Mucosa of rectum (tissue), 2 donors: Measurements from ENCODE around the gene CTDNEP1.

Experiments
- H3K27ac ChIP-seq, 2 donors: one replicate each; pipeline ENCODE4 v1.7.0; 2013; ENCODE audit warnings: inconsistent platforms in 2 of 2, low read depth in 2 of 2, low read length in 2 of 2
- H3K27me3 ChIP-seq, 2 donors: one replicate each; pipeline ENCODE4 v1.7.0; 2013; ENCODE audit warnings: low read length in 2 of 2; ENCODE audit not compliant: control insufficient read depth in 2 of 2, insufficient read depth in 2 of 2
- H3K36me3 ChIP-seq, 2 donors: one replicate each; pipeline ENCODE4 v1.7.0; 2013; ENCODE audit warnings: low read length in 2 of 2; ENCODE audit not compliant: control insufficient read depth in 2 of 2, insufficient read depth in 2 of 2
- H3K4me1 ChIP-seq, 2 donors: one replicate each; pipeline ENCODE4 v1.7.0; 2013; ENCODE audit warnings: low read length in 2 of 2, mild to moderate bottlenecking in 1 of 2; ENCODE audit not compliant: control insufficient read depth in 2 of 2, insufficient read depth in 2 of 2
- H3K4me3 ChIP-seq, 2 donors: one replicate each; pipeline ENCODE4 v1.7.0; 2013; ENCODE audit warnings: low read length in 2 of 2
- H3K9ac ChIP-seq, 2 donors: one replicate each; pipeline ENCODE4 v1.7.0; 2013; ENCODE audit warnings: low read length in 2 of 2, low read depth in 1 of 2, mild to moderate bottlenecking in 1 of 2
- H3K9me3 ChIP-seq, 2 donors: one replicate each; pipeline ENCODE4 v1.7.0; 2013; ENCODE audit warnings: low read length in 2 of 2; ENCODE audit not compliant: control insufficient read depth in 2 of 2
- donor health status: healthy.
- donor health status: Normal muscosa, but diverticular disease.

The CTDNEP1 gene

DNA sequence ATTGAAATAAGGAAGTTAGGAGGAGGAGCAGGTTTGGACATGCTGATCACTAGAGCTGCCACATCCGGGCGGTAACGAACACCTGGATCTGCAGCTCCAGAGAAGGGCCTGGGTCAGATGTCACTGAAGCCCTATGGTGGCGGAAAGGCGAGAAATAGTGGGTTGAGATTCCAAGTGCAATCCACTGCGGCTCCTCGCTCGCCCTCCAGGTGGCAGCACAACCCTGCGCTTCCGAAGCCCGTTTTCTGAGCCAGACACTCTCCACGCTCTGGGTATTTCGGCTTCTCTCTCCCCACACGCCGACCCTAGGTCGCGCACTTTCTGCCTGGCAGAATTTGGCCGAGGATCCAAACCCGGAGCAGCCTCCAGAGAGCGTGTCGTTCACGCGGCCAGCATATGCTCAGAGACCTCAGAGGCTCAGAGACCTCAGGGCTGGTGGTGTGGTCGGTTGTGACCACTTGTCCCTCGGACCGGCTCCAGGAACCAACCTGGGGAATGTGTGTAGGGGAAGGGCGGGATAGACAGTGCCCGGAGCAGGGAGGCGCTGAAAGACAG is 29.1 kb upstream of the CTDNEP1 start:
- Histone ChIP-seq H3K27me3 (no peaks in the 10 kb centered on the region), H3K9ac (peak overlapping the region; percentile 70), H3K36me3 (no peaks in the 10 kb centered on the region)

DNA sequence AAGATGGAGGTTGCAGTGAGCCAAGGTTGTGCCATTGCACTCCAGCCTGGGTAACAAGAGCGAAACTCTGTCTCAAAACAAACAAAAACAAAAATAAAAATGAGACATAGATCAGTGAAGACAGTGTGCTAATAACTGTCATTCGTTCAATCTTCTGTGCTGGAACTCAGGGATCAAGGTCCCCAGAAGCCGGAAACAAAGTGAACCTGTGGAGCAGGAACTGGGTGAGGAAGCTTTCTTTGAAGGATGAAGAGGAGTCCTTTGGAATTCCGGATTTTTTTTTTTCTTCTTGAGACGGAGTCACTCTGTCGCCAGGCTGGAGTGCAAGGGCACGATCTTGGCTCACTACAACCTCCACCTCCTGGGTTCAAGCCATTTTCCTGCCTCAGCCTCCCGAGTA is 27.9 kb upstream of the CTDNEP1 start:
- Histone ChIP-seq H3K9me3 (no peaks in the 10 kb centered on the region), H3K9ac (peak overlapping the region in 1 of 2 donors; percentile 70), H3K4me3 (peak overlapping the region; percentile 22 to 55), H3K27ac (peak overlapping the region; percentile 86 to 91), H3K4me1 (peaks cover 28 to 35% of the 10 kb centered on the region in 2 donors), H3K36me3 (no peaks in the 10 kb centered on the region), H3K27me3 (no peaks in the 10 kb centered on the region)

More for the DNA sequence above, 29.1 kb upstream of the CTDNEP1 start:
- Histone ChIP-seq H3K9me3 (no peaks in the 10 kb centered on the region), H3K4me3 (peak overlapping the region; percentile 55 to 75), H3K4me1 (peaks cover 28 to 35% of the 10 kb centered on the region in 2 donors), H3K27ac (peak overlapping the region; percentile 86 to 91)

DNA sequence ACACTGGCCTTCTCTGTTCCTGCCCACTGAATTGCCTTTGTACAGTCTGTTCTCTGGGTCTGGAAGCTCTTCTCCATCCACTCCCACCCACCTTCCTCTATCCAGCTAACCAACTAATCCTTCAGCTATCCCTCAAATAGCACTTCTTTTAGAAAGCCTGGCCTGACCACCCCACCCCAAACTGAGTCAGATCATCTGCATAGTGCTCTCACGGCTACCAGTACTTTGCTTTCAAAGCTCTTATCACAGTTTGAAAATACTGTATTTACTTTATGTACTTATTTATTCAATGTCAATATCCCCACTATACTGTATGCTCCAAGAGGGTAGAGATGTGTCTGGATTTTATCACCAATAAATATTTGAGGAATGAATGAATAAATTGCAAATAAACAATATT is 15.2 kb upstream of the CTDNEP1 start:
- H3K27me3 ChIP-seq: peaks cover 4 to 8% of the 10 kb centered on the region in 2 donors

DNA sequence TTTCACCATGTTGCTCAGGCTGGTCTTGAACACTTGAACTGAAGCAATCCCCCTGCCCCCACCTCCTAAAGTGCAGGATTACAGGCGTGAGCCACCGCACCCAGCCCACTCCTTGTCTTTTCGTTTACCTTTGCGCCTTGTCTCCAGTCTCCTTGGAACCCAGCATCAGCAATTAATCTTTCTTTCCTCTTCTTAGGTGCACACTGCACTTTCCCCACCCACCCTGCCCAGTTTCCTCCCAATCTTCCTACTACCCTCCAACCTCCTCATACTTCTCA is 12.2 kb upstream of the CTDNEP1 start:
- peak overlapping the region; percentile 87 to 91 for H3K4me3 ChIP-seq
- H3K4me1 ChIP-seq: peaks cover 24 to 30% of the 10 kb centered on the region in 2 donors
- peak overlapping the region; percentile 97 to 100 for H3K27ac ChIP-seq
- peaks cover 7 to 12% of the 10 kb centered on the region in 2 donors for H3K36me3 ChIP-seq
- H3K9me3 ChIP-seq: no peaks in the 10 kb centered on the region
- peak overlapping the region; percentile 92 to 100 for H3K9ac ChIP-seq
- H3K27me3 ChIP-seq: peaks cover 6 to 8% of the 10 kb centered on the region in 2 donors

More for the DNA sequence above, 15.2 kb upstream of the CTDNEP1 start:
- peaks cover 17 to 22% of the 10 kb centered on the region in 2 donors for H3K4me1 ChIP-seq
- H3K9me3 ChIP-seq: no peaks in the 10 kb centered on the region
- no peaks in the 10 kb centered on the region for H3K36me3 ChIP-seq
- peak overlapping the region in 1 of 2 donors; percentile 5 for H3K9ac ChIP-seq
- peak overlapping the region; percentile 56 to 58 for H3K27ac ChIP-seq
- H3K4me3 ChIP-seq: no peak overlapping the region

DNA sequence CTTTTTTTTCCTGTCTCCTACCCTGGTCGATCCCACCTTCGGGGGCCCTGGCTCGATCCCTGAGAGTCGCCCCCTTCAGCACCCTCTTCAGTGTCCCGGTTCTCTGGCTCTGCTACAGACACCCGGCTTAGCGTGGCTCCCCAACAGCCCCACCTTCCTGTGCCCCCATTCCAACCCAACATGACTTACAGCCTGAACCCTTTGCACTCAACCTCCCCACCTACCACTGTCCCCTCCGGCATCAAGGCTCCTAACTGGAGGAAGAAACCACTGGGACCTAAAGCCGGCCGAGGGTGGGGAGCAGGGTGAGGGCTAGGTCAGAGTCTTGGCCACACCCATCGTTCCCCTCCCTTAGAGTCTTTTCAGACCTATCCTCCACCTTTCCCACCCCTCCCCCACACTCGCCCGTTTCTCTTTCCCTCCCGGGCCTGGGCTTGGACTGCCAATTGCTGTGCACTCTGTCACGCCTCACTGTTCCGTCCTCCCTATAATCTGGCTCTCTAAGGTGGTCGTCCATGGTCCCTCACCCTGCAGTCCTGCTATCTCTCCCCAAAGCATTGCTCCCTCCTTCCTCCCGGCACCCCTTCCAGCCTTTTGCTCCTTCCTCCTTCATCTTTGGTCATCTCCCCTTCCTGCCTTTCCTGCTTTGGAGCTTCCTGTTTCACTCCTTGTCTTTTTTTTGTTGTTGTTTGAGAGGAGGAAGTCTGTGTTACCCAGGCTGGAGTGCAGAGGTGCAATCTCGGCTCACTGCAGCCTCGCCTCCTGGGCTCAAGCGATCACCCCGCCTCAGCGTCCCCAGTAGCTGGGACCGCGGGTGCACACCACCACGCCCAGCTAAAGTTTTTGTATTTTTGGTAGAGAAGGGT is 11.6 kb upstream of the CTDNEP1 start:
- Histone ChIP-seq H3K36me3 (peaks cover 7 to 14% of the 10 kb centered on the region in 2 donors), H3K27me3 (peaks cover 6 to 8% of the 10 kb centered on the region in 2 donors), H3K27ac (peak overlapping the region; percentile 97 to 100), H3K4me1 (peaks cover 29 to 35% of the 10 kb centered on the region in 2 donors), H3K4me3 (peak overlapping the region; percentile 87 to 91), H3K9me3 (no peaks in the 10 kb centered on the region), H3K9ac (peak overlapping the region; percentile 92 to 100)

DNA sequence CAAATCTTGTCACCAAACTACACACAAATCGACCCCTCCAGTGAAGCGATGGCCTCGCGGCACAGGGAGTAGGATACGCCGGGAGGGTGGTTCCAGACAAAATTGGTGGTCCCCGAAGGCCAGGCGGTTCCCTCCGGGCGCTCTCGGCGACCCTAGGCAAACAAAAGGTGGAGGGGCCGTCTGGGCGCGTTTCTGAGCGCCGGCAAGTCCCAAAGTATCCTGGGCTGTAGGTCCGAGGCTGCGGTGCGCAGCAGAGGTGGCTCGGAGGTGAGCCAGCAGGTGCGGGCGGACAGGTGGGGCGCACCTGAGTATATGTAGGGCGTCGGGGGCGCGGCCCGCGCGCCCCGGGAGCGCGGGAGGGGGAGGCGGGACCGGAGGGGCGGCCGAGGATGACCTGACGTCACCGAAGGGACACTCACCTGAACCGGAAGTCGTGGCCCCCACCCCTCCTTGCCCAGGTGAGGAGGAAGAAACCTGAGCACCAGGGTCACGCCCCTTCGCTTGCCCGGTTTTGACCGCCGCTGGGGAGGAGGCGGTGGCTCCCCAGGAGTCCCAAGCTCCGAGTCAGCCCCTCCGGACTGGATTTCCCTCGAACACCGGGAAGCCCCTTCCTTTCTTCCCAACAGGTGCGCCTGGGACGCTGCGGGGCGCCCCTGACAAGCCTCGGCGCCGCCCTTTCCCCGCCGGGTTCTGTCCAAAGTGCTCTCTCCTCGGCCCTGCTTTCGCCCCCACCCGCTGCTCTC is 10.8 kb upstream of the CTDNEP1 start, which contains the start of gene CLDN7:
CLDN7 (minus strand) TSS at position 287 of the 743 bp plus-strand sequence. CDS start 435 bp downstream, outside the sequence.
- peak within 1 kb of the TSS; percentile 95 to 100 for H3K9ac ChIP-seq
- peaks cover 6 to 8% of the 10 kb centered on the region in 2 donors for H3K27me3 ChIP-seq
- H3K36me3 ChIP-seq: peaks cover 7 to 14% of the 10 kb centered on the region in 2 donors
- no peaks in the 10 kb centered on the region for H3K9me3 ChIP-seq
- peak within 1 kb of the TSS; percentile 97 to 100 for H3K27ac ChIP-seq
- peaks cover 35 to 37% of the 10 kb centered on the region in 2 donors for H3K4me1 ChIP-seq
- H3K4me3 ChIP-seq: peak within 1 kb of the TSS; percentile 87 to 98

DNA sequence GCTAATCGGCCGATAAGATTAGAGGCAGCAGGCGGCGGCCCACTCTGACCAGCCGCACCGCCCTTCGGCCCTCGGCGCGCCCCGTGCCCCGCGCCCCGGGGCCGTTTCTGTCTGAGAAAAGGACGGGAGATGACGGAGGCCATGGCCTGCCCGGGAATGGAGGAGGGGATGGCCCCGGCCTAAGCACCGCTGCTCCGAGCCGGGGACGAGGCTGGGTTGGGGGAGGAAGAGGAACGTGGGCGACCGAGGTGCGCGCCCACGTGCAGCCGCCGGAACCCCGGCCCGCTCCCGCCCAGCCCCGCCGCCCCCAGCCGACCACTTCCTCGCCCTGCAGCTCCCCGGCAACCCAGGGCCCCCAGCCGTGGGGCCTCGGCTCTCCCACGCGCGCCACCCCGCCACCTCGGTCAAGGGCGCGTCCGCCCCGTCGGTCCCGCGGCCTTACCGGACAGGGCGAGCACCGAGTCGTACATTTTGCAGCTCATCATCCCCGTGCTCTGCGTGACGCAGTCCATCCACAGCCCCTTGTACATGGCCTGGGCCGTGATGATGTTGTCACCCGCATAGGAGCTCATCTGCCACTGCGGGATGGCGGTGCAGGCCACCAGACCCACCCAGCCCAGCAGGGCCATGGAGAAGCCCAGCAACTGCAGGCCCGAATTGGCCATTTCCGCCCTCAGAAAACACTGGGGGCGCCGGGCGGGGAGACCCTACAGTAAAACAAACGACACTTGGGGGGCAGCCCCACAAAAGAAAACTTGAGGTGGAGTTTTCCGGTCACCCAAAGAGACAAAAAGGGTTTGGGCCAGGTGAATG is 10.1 kb upstream of the CTDNEP1 start:
- peaks cover 10 to 17% of the 10 kb centered on the region in 2 donors for H3K36me3 ChIP-seq
- H3K4me1 ChIP-seq: peaks cover 35 to 37% of the 10 kb centered on the region in 2 donors
- peak overlapping the region; percentile 95 to 100 for H3K9ac ChIP-seq
- H3K27ac ChIP-seq: peak overlapping the region; percentile 97 to 100
- peak overlapping the region; percentile 87 to 98 for H3K4me3 ChIP-seq
- H3K9me3 ChIP-seq: no peaks in the 10 kb centered on the region
- peaks cover 6 to 8% of the 10 kb centered on the region in 2 donors for H3K27me3 ChIP-seq

DNA sequence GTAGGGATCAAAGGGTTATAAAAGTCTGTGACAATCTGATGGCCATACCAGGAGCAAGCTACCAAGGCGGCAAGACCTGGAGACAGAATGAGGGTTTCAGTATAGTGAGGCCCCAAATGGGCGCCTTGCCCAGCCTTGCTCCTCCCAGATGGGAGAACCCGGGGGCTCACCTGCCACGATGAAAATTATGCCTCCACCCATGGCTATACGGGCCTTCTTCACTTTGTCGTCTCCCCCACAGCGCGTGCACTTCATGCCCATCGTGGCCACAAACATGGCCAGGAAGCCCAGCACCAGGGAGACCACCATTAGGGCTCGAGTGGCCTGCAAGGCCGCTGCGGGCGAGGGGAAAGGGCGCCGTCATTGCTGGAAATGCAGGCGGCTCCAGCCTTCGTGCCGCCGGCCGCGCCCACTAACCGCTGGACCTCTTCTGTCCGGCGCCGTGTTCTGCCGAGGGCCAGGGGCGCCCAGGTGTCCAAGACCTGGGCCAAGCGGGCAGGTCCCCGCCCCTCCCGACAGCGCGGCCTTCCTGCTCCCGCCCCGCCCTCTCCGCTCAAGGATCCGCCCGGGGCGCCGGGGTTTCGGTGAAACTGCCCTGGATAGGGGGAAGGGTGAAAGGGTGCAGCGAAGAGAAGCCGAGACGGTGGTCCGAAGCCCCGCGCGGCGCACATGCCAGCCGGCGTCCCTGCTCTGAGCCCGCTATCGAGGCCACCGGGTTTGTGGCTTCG is 9.3 kb upstream of the CTDNEP1 start:
- no peaks in the 10 kb centered on the region for H3K9me3 ChIP-seq
- H3K27me3 ChIP-seq: peaks cover 6 to 8% of the 10 kb centered on the region in 2 donors
- H3K36me3 ChIP-seq: peaks cover 16 to 21% of the 10 kb centered on the region in 2 donors
- peak overlapping the region; percentile 71 to 100 for H3K9ac ChIP-seq
- H3K4me1 ChIP-seq: peaks cover 33 to 37% of the 10 kb centered on the region in 2 donors
- H3K4me3 ChIP-seq: peak overlapping the region; percentile 87 to 98
- peak overlapping the region; percentile 97 to 100 for H3K27ac ChIP-seq

DNA sequence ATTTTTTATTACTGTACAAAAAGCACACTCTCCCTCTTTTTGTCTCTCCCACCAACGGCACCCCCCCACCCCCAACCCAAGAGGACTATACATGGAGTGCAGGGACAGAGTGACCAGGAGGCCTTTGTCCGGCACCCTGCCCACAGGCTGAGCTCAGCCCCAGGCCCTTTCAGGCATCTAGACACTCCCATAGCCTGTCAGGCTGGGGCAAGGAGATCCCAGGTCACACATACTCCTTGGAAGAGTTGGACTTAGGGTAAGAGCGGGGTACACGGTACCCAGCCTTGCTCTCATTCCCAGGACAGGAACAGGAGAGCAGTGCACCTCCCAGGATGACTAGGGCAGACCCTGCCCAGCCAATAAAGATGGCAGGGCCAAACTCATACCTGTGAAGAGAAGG is 8.6 kb upstream of the CTDNEP1 start:
- Histone ChIP-seq H3K9ac (peak overlapping the region; percentile 71 to 100), H3K4me1 (peaks cover 33 to 37% of the 10 kb centered on the region in 2 donors), H3K36me3 (peaks cover 19 to 21% of the 10 kb centered on the region in 2 donors), H3K27ac (peak overlapping the region; percentile 97 to 100), H3K27me3 (peaks cover 6 to 8% of the 10 kb centered on the region in 2 donors), H3K9me3 (no peaks in the 10 kb centered on the region), H3K4me3 (peak overlapping the region; percentile 87 to 98)
